Left kidney (tissue), 8 donors: ENCODE results near the gene TAF15. TPM values are rescaled to one million over a fixed set of nuclear protein-coding genes. Genes with fewer than 3 reads are reported as not detected.

Experiments
- DNase-seq: peaks from one replicate; pipeline ENCODE4 v3.0.0-alpha.2; 2013
- long read RNA-seq, 8 donors: transcript quantifications; one replicate each; lab custom pipeline, GENCODE V29; 2026
- polyA plus RNA-seq: library from polyadenylated mRNA; unstranded; fragments of 120-200 nt; gene quantifications from one replicate; pipeline ENCODE4 v1.2.1, GENCODE V29; 2013; ENCODE audit not compliant: insufficient read length

TAF15 gene
- 321 TPM for polyA plus RNA-seq
- long read RNA-seq, donor 1, transcript TAF15-213 (7 exons, 760 nt) = major isoform, 8 of 146 reads
- long read RNA-seq, donor 1, transcript TAF15-215 (16 exons, 2,191 nt) = minor isoform, 6 of 146 reads
- long read RNA-seq, donor 1, partial matches to known transcripts = 129 of 146 reads
- long read RNA-seq, donor 1, other reads (novel, unspliced or antisense) = 0 of 146 reads
- long read RNA-seq, donor 2, transcript TAF15-213 (7 exons, 760 nt) = major isoform, 7 of 153 reads
- long read RNA-seq, donor 2, partial matches to known transcripts = 140 of 153 reads
- long read RNA-seq, donor 2, other reads (novel, unspliced or antisense) = 0 of 153 reads
- long read RNA-seq, donor 3, partial matches to known transcripts = 47 of 54 reads
- long read RNA-seq, donor 3, other reads (novel, unspliced or antisense) = 0 of 54 reads
- long read RNA-seq, donor 4, partial matches to known transcripts = 6 of 7 reads
- long read RNA-seq, donor 4, other reads (novel, unspliced or antisense) = 0 of 7 reads
- long read RNA-seq, donor 5, transcript TAF15-213 (7 exons, 760 nt) = major isoform, 5 of 124 reads
- long read RNA-seq, donor 5, partial matches to known transcripts = 111 of 124 reads
- long read RNA-seq, donor 5, other reads (novel, unspliced or antisense) = 0 of 124 reads
- long read RNA-seq, donor 6, partial matches to known transcripts = 119 of 126 reads
- long read RNA-seq, donor 6, other reads (novel, unspliced or antisense) = 0 of 126 reads
- long read RNA-seq, donor 7, transcript TAF15-215 (16 exons, 2,191 nt) = major isoform, 7 of 118 reads
- long read RNA-seq, donor 7, transcript TAF15-213 (7 exons, 760 nt) = minor isoform, 5 of 118 reads
- long read RNA-seq, donor 7, partial matches to known transcripts = 104 of 118 reads
- long read RNA-seq, donor 7, other reads (novel, unspliced or antisense) = 0 of 118 reads
- long read RNA-seq, donor 8, partial matches to known transcripts = 61 of 67 reads
- long read RNA-seq, donor 8, other reads (novel, unspliced or antisense) = 0 of 67 reads

DNA sequence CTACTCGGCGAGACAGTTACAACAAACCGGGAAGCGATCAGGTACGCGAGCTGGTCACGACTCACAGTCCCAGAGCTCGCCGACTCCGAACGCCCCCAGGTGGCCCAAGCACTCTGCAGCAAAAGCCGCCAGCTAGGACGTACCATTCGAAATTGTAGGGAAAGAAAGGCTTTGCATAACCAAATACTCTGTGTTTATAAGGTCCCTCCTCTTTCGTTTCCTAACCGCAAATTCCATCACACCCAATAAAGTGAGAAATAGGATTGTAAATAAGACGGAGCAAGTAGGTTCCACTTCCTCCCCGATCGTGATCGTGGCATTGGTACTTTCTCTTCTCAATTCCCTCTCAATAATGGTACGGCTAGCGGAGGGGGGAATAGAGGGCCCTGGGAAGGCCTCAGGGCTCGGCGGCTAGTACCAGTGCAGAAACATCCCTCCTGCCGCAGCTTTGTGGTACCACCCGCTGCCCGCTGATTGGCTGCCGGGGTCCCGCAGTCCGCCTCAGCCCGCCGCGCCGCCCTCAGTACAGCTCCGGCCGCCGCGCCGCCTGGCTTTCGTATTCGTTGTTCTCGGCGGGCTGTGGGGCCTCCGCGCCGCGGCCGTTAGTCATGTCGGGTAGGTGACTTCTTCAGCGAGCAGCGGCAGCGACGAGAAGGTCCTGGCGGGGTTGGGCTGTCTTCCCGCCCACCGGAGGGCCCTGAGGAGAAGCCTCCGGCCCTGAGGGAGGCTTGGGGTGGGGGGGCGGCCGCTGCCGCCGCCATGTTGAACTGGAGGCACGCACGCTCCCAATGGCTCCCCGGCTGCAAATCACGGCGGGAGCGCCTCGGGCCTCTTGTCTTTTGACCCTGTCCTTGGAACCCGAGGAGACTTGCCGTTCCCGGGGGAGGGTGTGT is at the start of gene TAF15:
Gene TAF15, plus strand, starts transcription at position 523 of the 893 bp plus-strand sequence. Its CDS starts 86 bp downstream, at position 609.
- peak; percentile 98 for DNase-seq

DNA sequence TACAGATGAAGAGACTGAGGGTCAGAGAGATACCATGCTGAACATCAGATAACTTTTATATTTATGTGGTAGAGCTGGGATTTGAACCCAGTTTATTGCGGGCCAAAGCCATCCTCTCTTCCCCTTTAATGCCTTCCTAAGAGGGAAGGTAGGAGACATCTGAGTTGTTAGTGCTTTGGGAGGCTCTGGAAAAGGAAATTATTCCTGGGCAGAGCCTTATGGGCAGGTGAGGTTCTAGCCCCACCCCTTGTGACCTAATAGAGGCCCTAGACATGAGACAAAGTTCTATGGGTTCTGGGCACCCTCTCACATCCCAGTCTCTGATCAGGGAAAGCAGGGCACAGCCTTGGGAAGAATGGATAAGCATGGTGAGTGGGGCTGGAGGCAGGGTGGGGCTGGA is 48.7 kb upstream of the TAF15 start, which contains the start of gene C17orf50:
Gene C17orf50, plus strand, starts transcription at position 301 of the 400 bp plus-strand sequence. Its CDS starts 55 bp downstream, at position 356.
- DNase-seq = no peak

DNA sequence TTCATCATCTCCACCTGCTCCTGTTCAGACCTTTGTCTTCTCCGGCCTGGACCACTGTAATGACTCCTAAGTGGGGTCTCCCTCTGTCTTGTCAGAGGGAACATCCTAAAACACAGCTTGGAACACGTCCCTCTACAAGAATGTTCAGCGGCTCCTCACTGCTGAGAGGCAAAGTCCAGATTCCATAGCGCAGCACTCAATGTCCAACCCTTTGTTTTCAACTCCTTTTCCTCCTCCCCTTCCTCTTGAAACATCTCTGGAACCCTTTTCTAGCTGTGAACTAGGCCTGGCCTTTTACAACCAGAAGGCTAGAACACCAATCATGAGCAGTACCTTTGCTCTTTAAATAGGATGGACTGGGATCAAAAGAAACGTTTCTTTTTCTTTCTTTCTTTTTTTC is 47.7 kb upstream of the TAF15 start:
- no peak for DNase-seq

DNA sequence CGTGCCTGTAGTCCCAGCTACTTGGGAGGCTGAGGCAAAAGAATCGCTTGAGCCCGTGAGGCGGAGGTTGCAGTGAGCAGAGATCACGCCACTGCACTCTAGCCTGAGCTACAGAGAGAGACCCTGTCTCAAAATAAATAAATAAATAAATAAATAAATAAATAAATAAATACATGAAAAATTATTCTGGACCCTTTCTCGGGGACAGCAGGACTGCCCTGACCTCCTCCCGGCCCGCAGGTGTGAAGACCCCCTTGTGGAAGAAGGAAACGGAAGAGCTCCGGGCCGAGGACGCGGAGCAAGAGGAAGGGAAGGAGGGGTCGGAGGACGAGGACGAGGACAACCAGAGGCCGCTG is 45.5 kb upstream of the TAF15 start:
- no peak for DNase-seq

DNA sequence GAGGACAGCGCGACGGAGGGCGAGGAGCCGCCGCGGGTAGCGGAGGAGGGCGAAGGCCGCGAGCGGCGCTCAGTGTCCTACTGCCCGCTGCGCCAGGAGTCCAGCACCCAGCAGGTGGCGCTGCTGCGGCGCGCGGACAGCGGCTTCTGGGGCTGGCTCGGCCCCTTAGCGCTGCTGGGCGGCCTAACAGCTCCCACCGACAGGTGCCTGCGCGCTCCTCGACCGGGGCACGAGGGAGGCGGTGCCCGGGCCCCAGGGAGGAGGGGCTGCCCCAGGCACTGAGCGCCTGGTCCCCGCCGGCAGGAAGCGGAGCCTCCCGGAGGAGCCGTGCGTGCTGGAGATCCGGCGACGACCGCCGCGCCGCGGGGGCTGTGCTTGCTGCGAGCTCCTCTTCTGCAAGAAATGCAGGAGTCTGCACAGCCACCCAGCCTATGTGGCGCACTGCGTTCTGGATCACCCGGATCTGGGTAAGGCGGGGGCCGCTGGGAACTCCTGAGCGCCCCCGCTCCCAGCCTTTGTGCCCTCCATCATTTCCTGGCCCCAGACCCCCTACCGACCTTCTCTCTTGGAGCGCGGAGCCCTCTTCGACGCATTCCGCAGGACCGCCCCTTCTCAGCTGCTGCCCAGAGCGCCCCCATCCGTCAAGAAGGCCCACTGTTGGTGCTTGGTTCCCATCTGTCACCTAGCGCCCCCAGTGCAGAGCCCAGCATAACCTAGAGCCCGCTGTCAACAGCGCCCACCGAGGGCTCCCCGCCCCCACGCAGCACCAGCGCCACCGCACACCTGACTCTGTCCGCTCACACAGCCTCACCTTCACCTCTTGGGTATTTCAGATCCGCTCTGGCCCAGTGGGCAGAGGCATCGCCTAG is 44.9 kb upstream of the TAF15 start:
- DNase-seq = peak; percentile 90

DNA sequence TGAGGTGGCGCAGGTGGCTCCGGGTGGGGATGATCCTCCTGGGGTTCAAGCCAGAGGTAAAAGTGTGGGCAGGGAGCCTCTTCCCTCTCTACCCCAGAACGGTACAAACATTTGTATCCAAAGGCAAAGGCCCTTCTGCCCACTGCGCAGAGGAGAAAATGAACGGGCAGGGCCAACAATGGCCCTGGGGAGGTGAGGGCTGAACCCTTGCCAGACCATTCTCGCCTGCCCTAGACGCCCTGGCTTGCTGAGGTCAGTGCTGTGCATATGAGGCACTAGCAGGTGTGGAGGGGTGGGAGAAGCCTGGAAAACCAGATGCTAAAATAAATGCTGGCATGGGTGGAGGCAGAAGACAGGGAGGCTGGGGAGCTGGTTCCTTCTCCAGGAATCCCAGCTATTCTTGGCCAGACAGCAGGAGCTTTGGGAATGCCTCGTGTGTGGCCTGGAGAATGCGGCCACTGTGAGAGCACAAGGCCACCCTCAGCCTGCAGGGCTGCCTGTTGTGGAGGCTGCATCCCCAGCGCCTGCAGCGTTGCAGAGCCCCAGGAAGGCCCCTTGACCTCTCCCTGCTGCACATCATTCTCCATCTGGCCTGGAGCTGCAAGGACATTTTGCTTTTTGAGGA is 44.1 kb upstream of the TAF15 start:
- no peak for DNase-seq

DNA sequence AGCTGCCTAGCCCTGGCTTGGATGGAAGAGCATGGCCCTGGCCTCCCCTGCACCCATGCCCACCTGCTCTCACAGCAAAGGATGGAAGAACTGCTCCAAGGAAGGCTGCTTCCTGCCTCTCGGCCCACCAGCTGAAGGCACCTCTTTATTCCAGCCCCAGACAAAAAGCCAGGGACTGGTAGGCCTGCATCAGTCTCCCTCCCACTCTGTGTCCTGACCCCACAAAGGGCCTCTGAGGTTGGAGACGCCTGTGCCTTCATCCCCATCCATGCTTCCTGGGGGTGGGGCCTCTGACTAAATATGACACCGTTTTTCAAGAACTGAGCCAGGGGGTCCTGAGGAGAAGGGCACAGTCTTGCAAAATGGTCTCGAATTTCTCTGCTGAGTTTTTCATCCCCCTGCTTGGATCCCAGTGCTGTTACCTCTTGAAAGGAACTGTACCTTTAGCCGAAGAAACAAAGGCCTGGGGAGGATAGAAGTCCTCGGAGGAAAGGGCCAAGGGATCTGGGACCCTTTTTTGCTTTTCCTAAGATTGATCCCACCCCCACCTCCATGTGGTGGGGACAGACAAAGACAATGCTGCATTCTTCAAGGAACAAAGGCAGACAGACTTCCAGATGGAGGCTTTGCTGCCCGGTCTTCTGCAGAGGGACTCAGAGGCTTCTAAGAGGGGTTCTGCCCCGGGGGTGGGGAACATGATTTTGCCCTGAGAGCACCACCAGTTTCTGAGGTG is 43.4 kb upstream of the TAF15 start:
- DNase-seq = no peak

DNA sequence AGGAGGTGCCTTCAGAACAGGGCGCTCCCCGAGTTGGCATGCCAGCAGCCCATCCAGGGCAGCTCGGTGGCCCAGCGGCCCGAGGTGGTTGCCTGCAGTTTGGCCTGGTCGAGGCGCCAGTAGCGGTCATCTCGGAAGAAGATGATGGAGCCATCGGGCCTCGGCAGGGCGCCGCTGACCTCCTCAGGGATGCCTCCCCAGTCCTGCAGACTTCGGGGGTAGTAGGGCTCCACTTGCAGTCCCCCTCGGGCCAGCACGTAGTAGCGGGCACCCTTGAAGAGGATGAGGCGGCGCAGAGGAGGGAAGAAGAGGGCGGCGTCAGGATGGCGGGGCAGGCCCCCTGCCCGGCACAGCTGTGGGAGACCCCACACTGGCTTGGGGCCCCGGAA is 42.8 kb upstream of the TAF15 start:
- no peak for DNase-seq

DNA sequence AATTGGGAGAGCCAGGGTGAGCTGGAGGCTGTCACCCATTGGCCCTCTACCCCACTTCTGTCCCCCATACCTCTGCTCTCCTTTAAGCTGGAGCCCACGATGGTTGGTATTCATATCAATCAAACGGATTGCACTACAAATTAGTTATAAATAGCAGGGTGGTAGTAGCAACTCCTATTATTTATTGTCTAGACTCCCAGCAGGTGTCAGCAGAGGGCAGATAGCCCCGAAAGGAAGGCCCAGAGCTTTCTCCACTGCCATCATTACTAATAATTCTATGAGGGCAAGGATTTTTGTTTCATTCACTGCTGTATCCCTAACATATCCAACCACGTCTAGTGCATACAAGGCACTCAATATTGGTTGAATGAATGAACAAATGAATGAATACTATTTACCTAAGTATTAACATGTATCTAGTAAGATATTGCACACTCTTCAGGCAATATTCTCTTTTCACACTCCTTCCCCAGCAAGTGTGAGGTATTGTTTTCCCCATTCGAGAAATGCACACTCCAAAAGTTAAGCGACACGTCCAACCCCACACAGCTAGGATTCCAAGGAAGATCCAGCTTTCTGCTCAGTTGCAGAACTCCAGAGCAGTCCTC is 42.3 kb upstream of the TAF15 start:
- no peak for DNase-seq

DNA sequence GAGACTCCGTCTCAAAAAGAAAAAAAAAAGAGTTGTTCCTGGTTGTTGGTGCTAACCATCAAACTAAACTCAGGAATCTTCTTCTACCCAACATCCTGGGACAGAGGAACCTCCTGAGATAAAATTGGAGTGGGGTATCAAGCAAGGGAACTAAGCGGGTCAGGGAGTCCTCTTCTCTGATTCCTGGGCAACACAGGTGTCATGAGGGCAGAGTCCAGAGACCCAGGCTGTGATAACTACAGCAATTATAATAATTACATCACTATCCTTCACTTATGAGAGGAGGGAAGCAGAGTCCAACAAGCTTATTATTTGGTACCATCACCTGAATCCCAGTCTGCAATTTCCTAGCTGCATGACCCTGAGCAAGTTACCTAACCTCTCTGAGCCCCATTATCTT is 40.5 kb upstream of the TAF15 start:
- DNase-seq = no peak

DNA sequence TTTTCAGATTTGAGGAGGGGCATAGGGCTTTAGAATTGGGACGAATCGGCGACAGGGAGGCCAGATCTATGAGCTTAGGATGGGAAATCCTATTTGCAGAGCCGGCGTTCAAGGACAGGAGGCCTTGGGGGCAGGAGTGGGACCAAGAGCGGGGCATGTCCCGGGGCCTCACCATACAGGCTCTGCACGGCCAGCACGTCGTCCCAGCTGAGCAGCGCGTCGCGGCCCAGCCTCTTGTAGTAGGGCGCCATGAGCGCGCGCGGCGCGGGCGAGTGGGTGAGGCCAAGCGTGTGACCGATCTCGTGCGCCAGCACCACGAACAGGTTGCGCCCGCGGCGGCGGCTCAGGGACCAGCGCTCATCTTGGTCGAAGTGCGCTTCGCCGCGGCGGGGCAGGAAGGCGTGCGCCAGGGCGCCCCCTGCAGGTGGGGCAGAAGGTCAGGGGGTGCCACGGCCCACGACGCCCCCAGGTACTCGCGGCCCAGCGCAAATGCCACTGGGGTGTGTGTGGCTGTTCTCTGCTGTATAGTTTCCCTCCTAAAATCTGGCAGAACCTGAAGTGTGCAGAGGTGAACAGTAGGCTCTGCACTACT is 39.3 kb upstream of the TAF15 start:
- DNase-seq = no peak

DNA sequence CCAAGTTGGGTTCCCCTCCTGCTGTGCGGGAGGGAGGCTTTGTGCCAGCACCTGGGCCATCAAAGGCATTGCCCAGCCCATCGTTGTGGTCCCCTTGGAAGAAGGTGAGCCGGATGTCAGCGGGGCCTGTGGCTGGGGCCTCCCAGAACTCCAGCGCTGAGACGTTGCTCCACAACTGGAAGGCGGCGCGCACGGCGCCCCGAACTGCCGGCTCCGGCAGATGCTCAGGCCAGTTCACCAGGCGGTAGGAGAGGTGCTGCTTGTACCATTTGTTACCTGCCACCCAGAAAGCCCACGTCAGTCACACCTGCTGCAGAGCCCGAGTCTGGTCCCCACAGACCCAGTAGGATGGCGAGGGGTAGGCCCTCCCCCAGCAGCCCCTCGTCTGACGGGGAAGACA is 36.2 kb upstream of the TAF15 start:
- DNase-seq = no peak

DNA sequence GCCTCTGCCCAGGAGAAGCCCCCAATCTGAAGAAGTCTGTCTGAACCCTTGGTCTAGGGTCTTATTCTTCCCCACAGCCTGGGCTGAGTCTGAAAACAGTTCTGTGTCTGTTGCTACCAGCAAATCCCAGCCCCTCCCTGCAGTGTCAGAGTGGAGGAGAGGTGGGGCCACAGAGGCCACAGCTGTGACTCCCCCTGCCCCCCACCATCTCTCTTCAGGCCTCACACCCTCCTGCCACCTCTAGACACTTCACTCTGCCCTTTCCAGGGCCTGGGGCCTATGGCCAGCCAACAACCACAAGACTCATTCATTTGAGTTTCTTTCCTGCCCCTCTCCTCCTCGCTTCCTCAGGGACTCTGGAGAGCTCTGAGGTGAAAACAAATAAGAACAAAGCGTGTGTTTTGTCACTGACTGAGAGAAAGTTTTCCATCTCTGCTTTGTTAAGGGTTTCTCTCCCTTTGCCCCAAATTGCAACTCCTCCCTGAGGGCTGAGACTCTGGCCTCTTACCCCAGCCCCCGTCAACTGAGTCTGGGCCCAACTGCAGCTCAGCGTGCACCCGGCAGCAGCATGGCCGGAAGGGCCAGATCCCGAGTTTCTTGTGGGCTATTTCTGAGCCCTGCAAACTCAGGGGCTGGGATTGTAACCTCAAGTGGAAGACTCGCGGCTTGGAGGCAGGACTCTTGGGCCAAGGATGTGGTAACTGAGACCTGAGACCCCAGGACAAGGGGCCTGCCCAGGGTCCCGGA is 35.4 kb upstream of the TAF15 start:
- no peak for DNase-seq

DNA sequence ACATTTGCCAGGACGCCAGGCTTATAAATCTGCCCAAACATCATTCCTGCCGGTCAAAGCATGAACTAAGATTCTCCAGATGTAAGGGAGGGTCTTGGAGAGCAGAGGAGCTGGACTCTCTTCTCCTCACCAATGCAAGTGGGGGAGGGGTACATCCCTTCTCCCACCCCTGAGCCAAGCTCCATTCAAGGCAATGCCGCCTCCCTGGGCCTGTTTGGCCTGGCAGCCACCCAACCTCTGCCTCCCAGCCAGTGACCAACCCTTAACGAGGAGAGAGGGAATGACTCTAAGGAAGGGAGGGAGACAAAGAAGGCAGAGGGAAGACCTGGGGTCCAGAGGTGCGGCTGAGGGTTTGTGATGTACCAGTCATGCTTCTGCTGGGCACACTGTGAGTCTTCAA is 34.8 kb upstream of the TAF15 start:
- no peak for DNase-seq

DNA sequence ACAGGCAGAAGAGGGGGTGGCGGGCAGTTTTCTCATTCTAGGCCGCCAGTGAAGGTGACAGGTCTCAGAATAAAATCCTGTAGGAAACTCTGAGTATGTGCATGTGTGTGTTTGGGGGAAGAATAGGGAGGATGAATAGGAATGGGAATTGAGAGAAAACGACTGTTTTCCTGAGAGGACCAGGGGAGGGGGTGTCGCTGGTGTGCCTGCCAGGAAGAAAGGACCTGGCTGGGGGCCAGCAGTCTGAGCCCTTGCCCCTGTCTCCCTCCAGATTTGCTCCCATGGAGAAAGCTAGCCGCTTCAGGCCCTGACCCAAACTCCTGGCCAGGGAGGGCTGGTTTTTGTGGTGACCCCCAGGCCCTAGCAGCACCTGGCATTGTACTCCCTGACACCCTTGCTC is 34.2 kb upstream of the TAF15 start:
- DNase-seq = no peak

DNA sequence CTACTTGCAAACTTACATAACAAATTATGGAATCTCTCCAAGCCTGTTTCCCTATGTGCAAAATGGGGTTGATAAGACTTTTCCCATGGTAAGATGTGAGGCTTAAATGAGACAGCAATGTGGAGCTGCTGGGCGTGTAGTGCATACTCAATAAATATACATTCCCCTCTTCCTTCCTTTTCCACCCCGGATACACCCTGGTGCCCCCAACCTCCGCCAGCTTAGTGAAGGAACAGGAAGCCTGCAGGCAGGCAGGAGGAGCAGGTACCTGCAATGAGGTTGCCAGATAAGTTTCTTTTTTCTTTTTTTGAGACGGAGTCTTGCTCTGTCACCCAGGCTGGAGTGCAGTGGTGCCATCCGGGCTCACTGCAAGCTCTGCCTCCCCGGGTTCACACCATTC is 33.7 kb upstream of the TAF15 start:
- no peak for DNase-seq

DNA sequence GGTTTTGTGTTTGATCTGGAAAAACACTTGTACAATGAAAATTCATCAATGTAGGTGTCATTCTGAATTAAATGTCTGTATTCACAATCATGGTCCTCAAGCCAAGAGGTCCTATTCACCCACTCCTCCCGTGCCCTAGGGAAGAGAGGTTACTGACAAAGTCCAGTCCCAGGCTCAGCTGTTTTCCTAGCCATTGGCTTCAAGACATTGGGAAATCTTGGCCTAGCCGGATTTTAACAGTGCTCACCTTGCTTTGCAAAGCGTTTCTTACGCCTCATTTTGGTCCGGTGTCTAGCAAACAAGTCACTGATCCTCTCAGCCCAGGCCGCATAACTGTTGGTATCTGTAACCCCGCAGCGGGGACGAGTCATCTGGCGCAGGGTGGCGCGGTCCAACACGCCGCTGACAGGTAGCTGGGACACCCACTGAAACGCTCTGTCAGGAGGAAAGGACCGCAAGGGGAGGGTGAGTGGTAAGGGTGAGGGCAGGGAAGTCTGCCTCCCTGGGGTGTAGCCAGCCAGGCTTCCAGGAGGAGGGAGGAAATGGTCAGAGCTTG is 30.6 kb upstream of the TAF15 start:
- DNase-seq = no peak

DNA sequence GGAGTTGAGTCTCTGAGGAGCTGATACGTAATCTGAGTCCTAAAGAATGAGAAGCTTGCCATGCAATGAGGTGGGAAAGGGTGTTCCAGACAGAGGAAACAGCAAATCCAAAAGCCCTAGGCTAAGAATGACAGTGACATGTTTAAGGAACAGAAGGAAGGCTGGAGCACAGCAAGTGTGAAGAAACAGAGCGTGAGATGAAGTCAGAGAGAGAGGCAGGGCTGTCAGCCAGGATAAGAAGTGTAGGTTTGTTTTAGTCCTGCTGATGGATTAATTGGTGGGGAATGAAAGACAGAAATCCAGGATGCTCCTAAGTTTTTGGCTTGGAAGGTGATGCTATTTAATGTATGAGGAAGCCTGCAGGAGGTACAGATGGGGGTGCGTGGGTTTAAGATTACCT is 28.3 kb upstream of the TAF15 start:
- DNase-seq = no peak
